ENCODE results near the gene ZCCHC7.
"Not testable (repeated sequence)": the region's sequence is repeated elsewhere in the genome, so short reads cannot be mapped to it uniquely, and the experiment has no call there.

The ZCCHC7 gene

DNA sequence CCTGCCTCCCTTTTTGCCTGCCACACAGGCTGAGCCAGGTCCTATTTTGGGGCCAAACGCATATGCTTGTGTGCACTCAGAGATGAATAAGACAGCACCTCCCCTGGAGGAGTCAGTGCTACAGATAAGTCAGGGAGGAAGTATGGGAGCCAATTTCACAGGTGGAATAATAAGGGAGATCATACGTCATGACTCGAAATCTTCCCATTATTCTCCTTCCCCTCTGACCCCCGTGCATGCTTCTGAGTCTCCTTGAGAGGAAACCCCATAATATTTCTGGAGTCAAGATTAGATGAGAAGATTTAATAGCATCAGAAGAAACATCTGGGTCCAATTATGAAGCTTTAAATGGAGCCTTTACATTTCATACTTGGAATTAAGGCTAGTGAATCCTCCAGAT lies 15.1 kb upstream of the ZCCHC7 start:
- Histone ChIP-seq H3K14ac (ENCODE audit: low read length) (no peak overlapping the region), H3K18ac (ENCODE audit: low read length) (no peak overlapping the region), H3K9ac (ENCODE audit: low read length) (no peak overlapping the region), H2BK5ac (ENCODE audit: low read depth, low read length, poor library complexity) (no peak overlapping the region), H3K79me1 (ENCODE audit: low read length) (no peaks in the 10 kb centered on the region), H4K8ac (ENCODE audit: low read depth, low read length) (no peak overlapping the region), H2AK5ac (ENCODE audit: low read length) (no peak overlapping the region), H2BK12ac (ENCODE audit: low read length) (no peak overlapping the region), H3K27ac (ENCODE audit: low read depth, low read length) (no peak overlapping the region), H3K4me3 (ENCODE audit: low read depth, low read length) (no peak overlapping the region), H3K4me1 (ENCODE audit: control insufficient read depth in 1 of 2, insufficient read depth in 2 of 2, low read length in 2 of 2) (no peaks in the 10 kb centered on the region), H4K12ac (ENCODE audit: low read depth, low read length) (no peak overlapping the region), H4K91ac (ENCODE audit: low read depth, low read length) (no peak overlapping the region), H3K27me3 (ENCODE audit: insufficient read depth, low read length) (no peaks in the 10 kb centered on the region), H3K36me3 (ENCODE audit: control insufficient read depth in 1 of 2, insufficient read depth in 2 of 2, low read length in 2 of 2) (no peaks in the 10 kb centered on the region), H3K4me2 (ENCODE audit: low read length) (no peak overlapping the region), H3K4ac (ENCODE audit: low read depth, low read length) (no peak overlapping the region), H3K23ac (ENCODE audit: low read length) (no peak overlapping the region), H2AFZ (ENCODE audit: insufficient read depth, low read length, poor library complexity) (no peak overlapping the region), H3K79me2 (ENCODE audit: control insufficient read depth, insufficient read depth, low read length, poor library complexity) (no peaks in the 10 kb centered on the region), H3K9me3 (ENCODE audit: insufficient read depth, low read depth, low read length) (no peaks in the 10 kb centered on the region), H2BK120ac (ENCODE audit: insufficient read depth, low read length, poor library complexity) (no peak overlapping the region)
- no CpG with 5 or more reads among the region's 4 CpGs for WGBS (ENCODE audit: extremely low coverage, insufficient coverage, insufficient read length)
- DNase-seq: no peak

- no peaks in the 10 kb centered on the region for H3K9me3 ChIP-seq (ENCODE audit: insufficient read depth, low read depth, low read length)
- no peak overlapping the region for H3K23ac ChIP-seq (ENCODE audit: low read length)
- H3K27me3 ChIP-seq (ENCODE audit: insufficient read depth, low read length): no peaks in the 10 kb centered on the region
- H3K4me1 ChIP-seq (ENCODE audit: control insufficient read depth in 1 of 2, insufficient read depth in 2 of 2, low read length in 2 of 2): no peaks in the 10 kb centered on the region
- no peak overlapping the region for H4K91ac ChIP-seq (ENCODE audit: low read depth, low read length)
- no peak overlapping the region for H3K4me2 ChIP-seq (ENCODE audit: low read length)
- no peaks in the 10 kb centered on the region for H3K79me2 ChIP-seq (ENCODE audit: control insufficient read depth, insufficient read depth, low read length, poor library complexity)
- no peak overlapping the region for H3K9ac ChIP-seq (ENCODE audit: low read length)
- H4K12ac ChIP-seq (ENCODE audit: low read depth, low read length): no peak overlapping the region
- no peak overlapping the region for H3K4me3 ChIP-seq (ENCODE audit: low read depth, low read length)
- H2BK120ac ChIP-seq (ENCODE audit: insufficient read depth, low read length, poor library complexity): no peak overlapping the region
- no peak overlapping the region for H3K27ac ChIP-seq (ENCODE audit: low read depth, low read length)
- no peaks in the 10 kb centered on the region for H3K36me3 ChIP-seq (ENCODE audit: control insufficient read depth in 1 of 2, insufficient read depth in 2 of 2, low read length in 2 of 2)
- no peak for DNase-seq
- no CpG with 5 or more reads among the region's 3 CpGs for WGBS (ENCODE audit: extremely low coverage, insufficient coverage, insufficient read length)
- H3K4ac ChIP-seq (ENCODE audit: low read depth, low read length): no peak overlapping the region
- H2AFZ ChIP-seq (ENCODE audit: insufficient read depth, low read length, poor library complexity): no peak overlapping the region
- H2AK5ac ChIP-seq (ENCODE audit: low read length): no peak overlapping the region
- no peak overlapping the region for H4K8ac ChIP-seq (ENCODE audit: low read depth, low read length)
- no peaks in the 10 kb centered on the region for H3K79me1 ChIP-seq (ENCODE audit: low read length)
- H3K18ac ChIP-seq (ENCODE audit: low read length): no peak overlapping the region
- no peak overlapping the region for H2BK5ac ChIP-seq (ENCODE audit: low read depth, low read length, poor library complexity)
- H2BK12ac ChIP-seq (ENCODE audit: low read length): no peak overlapping the region
- no peak overlapping the region for H3K14ac ChIP-seq (ENCODE audit: low read length)
Observed at GRCh38 chr9:37107701-37108100, 12.7 kb upstream of the ZCCHC7 start.

GRCh38 chr9:37114442-37114841 lies 5.9 kb upstream of the ZCCHC7 start:
- no CpG with 5 or more reads among the region's 4 CpGs for WGBS (ENCODE audit: extremely low coverage, insufficient coverage, insufficient read length)
- H3K4me1 ChIP-seq (ENCODE audit: control insufficient read depth in 1 of 2, insufficient read depth in 2 of 2, low read length in 2 of 2); H3K79me2 ChIP-seq (ENCODE audit: control insufficient read depth, insufficient read depth, low read length, poor library complexity); H3K27me3 ChIP-seq (ENCODE audit: insufficient read depth, low read length); H2BK12ac ChIP-seq (ENCODE audit: low read length); DNase-seq; H3K79me1 ChIP-seq (ENCODE audit: low read length); H3K14ac ChIP-seq (ENCODE audit: low read length); H4K8ac ChIP-seq (ENCODE audit: low read depth, low read length); H2AK5ac ChIP-seq (ENCODE audit: low read length); H4K12ac ChIP-seq (ENCODE audit: low read depth, low read length); H2BK5ac ChIP-seq (ENCODE audit: low read depth, low read length, poor library complexity); H3K18ac ChIP-seq (ENCODE audit: low read length); H2BK120ac ChIP-seq (ENCODE audit: insufficient read depth, low read length, poor library complexity); H3K4ac ChIP-seq (ENCODE audit: low read depth, low read length); H4K91ac ChIP-seq (ENCODE audit: low read depth, low read length); H3K27ac ChIP-seq (ENCODE audit: low read depth, low read length); H3K23ac ChIP-seq (ENCODE audit: low read length); H3K36me3 ChIP-seq (ENCODE audit: control insufficient read depth in 1 of 2, insufficient read depth in 2 of 2, low read length in 2 of 2); H3K9me3 ChIP-seq (ENCODE audit: insufficient read depth, low read depth, low read length); H3K9ac ChIP-seq (ENCODE audit: low read length); H3K4me2 ChIP-seq (ENCODE audit: low read length); H2AFZ ChIP-seq (ENCODE audit: insufficient read depth, low read length, poor library complexity); H3K4me3 ChIP-seq (ENCODE audit: low read depth, low read length): not testable (repeated sequence)

DNA sequence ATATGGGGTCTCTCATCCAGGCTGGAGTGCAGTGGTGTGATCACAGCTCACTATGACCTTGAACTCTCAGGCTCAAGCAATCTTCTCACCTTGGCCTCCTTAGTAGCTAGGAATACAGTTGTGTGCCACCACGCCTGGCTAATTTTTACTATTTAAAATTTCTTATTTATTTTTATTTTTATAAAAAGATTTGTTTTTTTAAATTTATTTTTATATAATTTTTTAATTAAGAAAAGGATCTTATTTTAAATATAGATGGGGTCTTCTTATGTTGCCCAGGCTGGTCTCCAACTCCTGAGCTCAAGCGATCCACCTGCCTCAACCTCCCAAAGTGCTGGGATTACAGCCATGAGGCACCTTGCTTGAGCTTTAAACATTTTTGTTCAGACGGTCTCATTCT lies 2.4 kb upstream of the ZCCHC7 start:
- Histone ChIP-seq H3K27ac (ENCODE audit: low read depth, low read length) (no peak overlapping the region), H3K9ac (ENCODE audit: low read length) (no peak overlapping the region), H4K91ac (ENCODE audit: low read depth, low read length) (no peak overlapping the region), H3K79me2 (ENCODE audit: control insufficient read depth, insufficient read depth, low read length, poor library complexity) (peaks cover 5% of the 10 kb centered on the region), H3K36me3 (ENCODE audit: control insufficient read depth in 1 of 2, insufficient read depth in 2 of 2, low read length in 2 of 2) (no peaks in the 10 kb centered on the region), H3K4ac (ENCODE audit: low read depth, low read length) (no peak overlapping the region), H3K4me2 (ENCODE audit: low read length) (no peak overlapping the region), H3K18ac (ENCODE audit: low read length) (no peak overlapping the region), H2BK5ac (ENCODE audit: low read depth, low read length, poor library complexity) (no peak overlapping the region), H3K79me1 (ENCODE audit: low read length) (peaks cover 8% of the 10 kb centered on the region), H2BK120ac (ENCODE audit: insufficient read depth, low read length, poor library complexity) (no peak overlapping the region), H3K14ac (ENCODE audit: low read length) (no peak overlapping the region), H3K4me3 (ENCODE audit: low read depth, low read length) (no peak overlapping the region), H3K4me1 (ENCODE audit: control insufficient read depth in 1 of 2, insufficient read depth in 2 of 2, low read length in 2 of 2) (peaks cover 0 to 3% of the 10 kb centered on the region in 2 experiments), H2AFZ (ENCODE audit: insufficient read depth, low read length, poor library complexity) (no peak overlapping the region), H3K27me3 (ENCODE audit: insufficient read depth, low read length) (no peaks in the 10 kb centered on the region), H4K8ac (ENCODE audit: low read depth, low read length) (no peak overlapping the region), H2AK5ac (ENCODE audit: low read length) (no peak overlapping the region), H3K23ac (ENCODE audit: low read length) (no peak overlapping the region), H2BK12ac (ENCODE audit: low read length) (no peak overlapping the region), H4K12ac (ENCODE audit: low read depth, low read length) (no peak overlapping the region), H3K9me3 (ENCODE audit: insufficient read depth, low read depth, low read length) (no peaks in the 10 kb centered on the region)
- DNase-seq: no peak
- no CpG with 5 or more reads among the region's 3 CpGs for WGBS (ENCODE audit: extremely low coverage, insufficient coverage, insufficient read length)

All from trophoblast cell (in vitro differentiated cells and primary cell).